SIG-M5 treated with dmso at 0.1 percent for 504 hours (cell line): ENCODE data around the gene PHGDH.
A peak's percentile ranks its signal among the peaks of the same experiment; 100 is the strongest.
"Not testable (repeated sequence)": the region's sequence is repeated elsewhere in the genome, so short reads cannot be mapped to it uniquely, and the experiment has no call there.

Source experiments
- DNase-seq: peaks from one replicate; lab custom pipeline; 2025; ENCODE audit not compliant: unreplicated experiment; lab: John Stamatoyannopoulos, UW

Gene PHGDH

GRCh38 chr1:119697598-119697997, 14.1 kb upstream of the PHGDH start:
- no peak for DNase-seq

GRCh38 chr1:119700326-119700725, 11.4 kb upstream of the PHGDH start:
- no peak for DNase-seq

- no peak for DNase-seq
Observed at GRCh38 chr1:119701659-119702058, 10.1 kb upstream of the PHGDH start.

GRCh38 chr1:119702384-119702783, 9.3 kb upstream of the PHGDH start:
- no peak for DNase-seq

DNA sequence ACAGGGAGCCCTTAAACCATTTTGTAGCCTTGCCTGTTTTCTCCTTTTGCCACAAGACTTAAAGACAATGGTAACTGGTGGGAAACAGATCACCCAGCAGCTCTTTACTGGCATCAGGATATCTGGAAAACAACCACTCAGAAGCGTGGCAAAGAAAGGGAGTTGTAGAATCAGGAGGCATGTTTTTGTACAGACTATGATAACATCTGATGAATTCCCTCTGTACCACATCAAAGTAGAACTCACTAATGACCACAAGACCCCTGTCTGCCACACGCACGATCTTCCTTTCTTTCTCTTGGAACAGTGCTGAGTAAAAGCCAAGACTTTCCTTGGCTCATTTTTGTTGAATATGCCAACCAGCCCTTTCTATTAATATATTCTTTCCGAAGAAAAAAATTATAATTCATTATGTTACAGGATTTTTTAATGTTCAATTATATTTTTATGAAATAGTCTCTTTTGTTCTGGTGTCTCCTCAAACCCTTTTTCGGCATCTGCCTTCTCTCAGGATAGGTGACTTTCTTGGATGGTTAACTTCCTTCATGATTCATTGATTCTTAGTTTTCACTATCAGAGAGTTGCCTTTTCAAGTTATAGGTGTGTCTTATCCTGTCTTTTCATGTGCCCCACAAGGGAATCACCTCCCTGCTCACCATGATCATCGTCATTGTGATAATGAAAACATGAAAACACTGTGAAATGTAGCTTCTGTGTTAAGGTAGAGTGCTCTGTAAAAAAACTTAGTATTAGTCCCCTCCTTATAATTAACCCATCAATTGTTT, 7.9 kb upstream of the PHGDH start:
- DNase-seq: no peak

DNA sequence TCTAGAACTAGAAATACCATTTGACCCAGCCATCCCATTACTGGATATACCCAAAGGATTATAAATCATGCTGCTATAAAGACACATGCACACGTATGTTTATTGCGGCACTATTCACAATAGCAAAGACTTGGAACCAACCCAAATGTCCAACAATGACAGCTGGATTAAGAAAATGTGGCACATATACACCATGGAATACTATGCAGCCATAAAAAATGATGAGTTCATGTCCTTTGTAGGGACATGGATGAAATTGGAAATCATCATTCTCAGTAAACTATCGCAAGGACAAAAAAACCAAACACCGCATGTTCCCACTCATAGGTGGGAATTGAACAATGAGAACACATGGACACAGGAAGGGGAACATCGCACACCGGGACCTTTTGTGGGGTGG, 5.1 kb upstream of the PHGDH start:
- not testable (repeated sequence) for DNase-seq

DNA sequence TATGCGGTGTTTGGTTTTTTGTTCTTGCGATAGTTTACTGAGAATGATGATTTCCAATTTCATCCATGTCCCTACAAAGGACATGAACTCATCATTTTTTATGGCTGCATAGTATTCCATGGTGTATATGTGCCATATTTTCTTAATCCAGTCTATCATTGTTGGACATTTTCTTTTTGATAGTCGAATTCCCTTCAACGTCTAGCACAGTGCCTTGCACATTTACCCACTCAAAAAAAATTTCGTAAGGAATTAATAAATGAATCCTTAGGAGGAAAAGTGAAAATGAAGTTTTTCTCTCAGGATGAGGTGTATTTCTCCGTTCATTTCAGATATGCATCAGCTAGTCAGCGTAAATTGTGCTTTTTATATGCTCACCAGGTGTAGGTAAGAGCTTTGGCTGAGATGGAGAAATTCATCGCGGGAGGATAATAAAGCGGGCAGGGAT, 354 bp upstream of the PHGDH start:
- DNase-seq: not testable (repeated sequence)

DNA sequence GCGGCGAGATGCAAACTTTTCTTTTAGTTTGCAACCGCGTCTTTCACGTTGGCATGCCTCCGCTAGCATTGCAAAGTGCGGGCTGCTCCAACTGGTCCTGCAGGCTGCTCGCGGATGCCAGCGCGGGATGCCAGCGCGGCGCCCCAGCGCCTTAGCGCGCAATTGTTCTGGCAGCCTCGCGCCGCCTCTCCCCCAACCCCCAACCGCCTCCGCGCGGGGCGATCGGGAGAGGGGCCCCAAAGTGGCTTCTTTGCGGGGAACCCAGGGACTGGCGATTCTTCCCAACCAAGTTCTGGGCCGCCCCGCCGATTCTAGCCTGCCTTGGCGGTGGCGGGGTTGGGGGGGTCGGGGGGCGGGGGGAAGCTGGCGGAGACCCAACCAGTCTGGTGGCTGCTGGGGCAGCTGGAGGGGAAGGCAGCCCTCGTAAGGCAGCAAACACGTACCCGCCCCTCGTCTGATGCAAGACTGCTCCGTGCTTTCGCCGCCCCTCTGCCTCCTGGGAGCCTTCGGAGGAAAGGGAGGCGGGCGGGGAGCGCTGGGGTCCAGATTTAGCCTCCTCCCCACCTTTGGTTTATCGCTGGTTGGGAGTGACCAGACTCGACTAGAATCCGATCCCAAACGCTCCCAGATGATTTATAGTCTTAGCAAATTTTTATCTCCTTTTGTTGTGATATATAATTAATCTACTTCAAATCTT, 756 bp downstream of the PHGDH start:
- peak; percentile 87 for DNase-seq

DNA sequence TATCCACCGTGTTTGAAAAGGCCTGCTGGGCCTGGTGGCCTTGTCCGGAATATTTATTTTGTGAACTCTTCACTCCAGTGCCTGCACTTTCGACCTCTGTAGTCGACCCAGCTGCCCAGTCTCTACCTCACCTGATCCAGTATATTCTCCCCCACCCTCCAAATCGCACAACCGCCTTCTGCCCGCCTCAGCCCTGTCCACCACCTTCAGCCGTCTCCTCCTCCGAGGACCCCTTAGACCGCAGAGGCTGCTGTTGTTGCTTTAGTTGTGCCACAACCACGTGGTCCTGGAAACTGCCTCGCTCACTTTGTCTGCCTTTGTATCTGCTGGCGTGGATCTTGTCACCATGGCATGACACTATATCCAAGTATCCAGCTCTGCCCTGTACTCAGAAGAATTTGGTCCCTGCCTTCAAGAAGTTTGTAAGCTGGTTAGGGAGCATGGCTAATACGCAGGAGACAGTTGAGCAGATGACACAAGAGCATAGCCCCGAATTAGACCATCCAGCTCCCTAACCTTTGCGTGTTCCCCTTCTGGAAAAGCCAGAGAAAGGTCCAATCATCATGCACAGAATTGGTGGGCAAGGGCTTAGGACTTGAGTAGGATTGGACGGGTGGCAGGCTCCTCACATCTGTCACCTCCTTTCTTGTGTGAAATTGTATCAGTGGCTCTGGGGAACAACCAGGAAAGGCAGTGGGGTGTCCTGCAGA, 1.5 kb downstream of the PHGDH start:
- DNase-seq: peak; percentile 62

GRCh38 chr1:119713749-119714456, 2.2 kb downstream of the PHGDH start:
- DNase-seq: no peak

GRCh38 chr1:119714583-119714982, 2.8 kb downstream of the PHGDH start:
- DNase-seq: peak; percentile 80

- no peak for DNase-seq
Observed at GRCh38 chr1:119715542-119715941, 3.8 kb downstream of the PHGDH start.

DNA sequence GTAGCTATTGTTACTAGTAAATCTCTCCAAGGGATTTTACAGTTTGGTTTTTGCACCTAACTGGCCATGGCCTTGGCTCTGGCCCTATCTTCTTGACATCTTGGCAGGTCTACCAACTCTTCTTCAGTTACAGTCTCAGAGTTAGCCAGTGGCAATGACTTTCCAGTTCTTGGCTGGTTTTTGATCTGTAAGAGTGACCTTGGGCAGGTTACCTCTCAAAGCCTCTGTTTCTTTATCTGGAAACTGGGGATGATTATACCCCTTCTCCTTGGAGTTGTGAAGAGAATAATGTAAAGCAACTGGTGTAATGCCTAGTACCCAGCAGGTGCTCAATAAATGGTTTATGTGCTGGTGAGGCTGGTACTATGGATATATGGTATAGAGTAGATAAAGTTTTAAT, 6.7 kb downstream of the PHGDH start:
- DNase-seq: no peak

DNA sequence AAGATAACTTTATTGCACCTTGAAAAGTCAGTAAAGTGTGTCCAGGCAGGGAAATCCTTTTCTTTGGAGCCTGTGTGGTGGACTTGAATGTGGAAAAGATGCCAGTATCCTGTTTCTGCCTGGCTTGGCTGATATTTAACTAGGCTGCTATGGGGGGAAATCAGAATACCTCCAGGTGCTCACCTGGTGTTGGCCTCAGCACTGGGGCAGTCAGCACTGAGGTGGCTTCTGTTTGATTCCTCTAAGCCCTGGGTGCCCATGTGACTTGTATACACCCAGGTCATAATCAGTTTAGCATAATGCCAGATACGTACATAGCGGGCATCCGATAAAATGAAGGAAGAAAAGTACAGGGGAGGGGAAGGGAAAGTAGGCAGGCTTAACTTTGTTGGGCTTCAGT, 7.2 kb downstream of the PHGDH start:
- no peak for DNase-seq

GRCh38 chr1:119720866-119721440, 9.2 kb downstream of the PHGDH start:
- no peak for DNase-seq

- no peak for DNase-seq
Observed at GRCh38 chr1:119721896-119722295, 10.2 kb downstream of the PHGDH start.

- DNase-seq: peak; percentile 67
Observed at GRCh38 chr1:119724611-119725218, 13.0 kb downstream of the PHGDH start.

DNA sequence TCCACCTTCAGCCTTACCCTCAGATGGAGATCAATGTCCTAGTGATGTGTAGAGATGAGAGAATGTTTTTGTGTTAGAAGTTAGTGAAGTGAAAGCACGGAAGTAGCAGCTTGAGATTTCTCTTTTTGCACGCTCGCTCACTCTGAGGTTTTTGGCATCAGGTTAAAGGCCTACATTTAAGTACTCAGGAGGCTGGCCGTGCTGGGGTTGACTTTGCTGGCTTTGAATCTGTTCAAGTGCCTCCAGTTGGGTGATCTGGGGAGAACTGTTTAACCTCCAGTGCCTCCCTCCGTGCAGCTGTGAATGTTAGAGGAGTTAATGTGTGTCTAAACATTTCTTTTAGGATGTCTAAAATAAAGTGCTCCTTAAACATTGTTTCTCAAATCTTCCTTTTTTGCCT, 13.9 kb downstream of the PHGDH start:
- DNase-seq: no peak

GRCh38 chr1:119727991-119728390, 16.3 kb downstream of the PHGDH start:
- DNase-seq: no peak

- DNase-seq: no peak
Observed at GRCh38 chr1:119729044-119729443, 17.3 kb downstream of the PHGDH start.
